Uterus (tissue), 4 donors: Measurements from ENCODE around the gene DENND1A. TPM values are rescaled to one million over a fixed set of nuclear protein-coding genes. Genes with fewer than 3 reads are reported as not detected.
"Not testable (repeated sequence)": the region's sequence is repeated elsewhere in the genome, so short reads cannot be mapped to it uniquely, and the experiment has no call there.

ENCODE experiments used
- DNase-seq, 2 donors: peaks; one replicate each; pipeline ENCODE4 v3.0.0-alpha.2; 2019 to 2020
- H3K27ac ChIP-seq, 2 donors: fragments of 200-600 bp; sonication (generic); 1 replicate in 1 of 2; 2 replicates in 1 of 2; pipeline ENCODE4 v1.5.1; 2016 to 2018
- H3K27me3 ChIP-seq, 2 donors: fragments of 200-600 bp; sonication (generic); one replicate each; pipeline ENCODE4 v1.5.1; 2018 to 2019; ENCODE audit warnings: control low read depth in 1 of 2
- H3K36me3 ChIP-seq, 2 donors: fragments of 200-600 bp; sonication (generic); one replicate each; pipeline ENCODE4 v1.5.1; 2019; ENCODE audit warnings: control low read depth in 1 of 2
- H3K4me1 ChIP-seq, 2 donors: fragments of 200-600 bp; sonication (generic); one replicate each; pipeline ENCODE4 v1.5.1; 2018 to 2019; ENCODE audit warnings: control low read depth in 1 of 2
- H3K4me3 ChIP-seq, 2 donors: fragments of 200-600 bp; sonication (generic); 1 replicate in 1 of 2; 2 replicates in 1 of 2; pipeline ENCODE4 v1.5.1; 2018 to 2019; ENCODE audit warnings: mild to moderate bottlenecking in 1 of 2
- H3K9me3 ChIP-seq, 2 donors: fragments of 200-600 bp; sonication (generic); one replicate each; pipeline ENCODE4 v1.5.1; 2019; ENCODE audit warnings: control low read depth in 1 of 2
- CTCF ChIP-seq, 4 experiments: fragments of 200-600 bp in 2 of 4; fragments of 450-650 bp in 2 of 4; sonication (generic) in 2 of 4; IDR thresholded peaks; one replicate each; pipeline ENCODE4 v1.5.1; 2016 to 2019; ENCODE audit warnings: antibody characterized with exemption in 4 of 4, mild to moderate bottlenecking in 2 of 4, moderate library complexity in 1 of 4
- POLR2A ChIP-seq, 2 donors: fragments of 450-650 bp; IDR thresholded peaks; one replicate each; pipeline ENCODE4 v1.6.1; 2016; ENCODE audit warnings: antibody characterized with exemption in 2 of 2, mild to moderate bottlenecking in 1 of 2, moderate library complexity in 1 of 2
- intact Hi-C: fragments of 100-400 bp; cut with DNase I; formaldehyde crosslinking; loops from one replicate; pipeline ENCODE4 v1.15.1; 2023; ENCODE audit warnings: low total_unique reads
- total RNA-seq, 4 donors: library from RNA; depleted of rRNA in 3 of 4; stranded (reverse); fragments of >200 nt in 3 of 4; gene quantifications; one replicate each; pipeline versions ENCODE4 v1.1.0 to v1.2.4, GENCODE V29; 2014 to 2023
- donor health status: DM: yes; HTN: yes; CAD: no.

DENND1A gene
- total RNA-seq, 4 donors from 2014 or later: 10.8 to 34.5 (median 22.6) TPM

GRCh38 chr9:123922431-123922830 lies 7.5 kb downstream of the DENND1A start:
- Histone ChIP-seq H3K36me3 (no peaks in the 10 kb centered on the region), H3K27ac (no peak overlapping the region), H3K4me3 (no peak overlapping the region), H3K27me3 (no peaks in the 10 kb centered on the region), H3K4me1 (no peaks in the 10 kb centered on the region), H3K9me3 (no peaks in the 10 kb centered on the region)
- intact Hi-C loops: no loop called here
- TF ChIP-seq POLR2A (IDR thresholded peaks at IDR 0.05) (no peak), CTCF (IDR thresholded peaks at IDR 0.05) (no peak)
- no peak for DNase-seq

- TF ChIP-seq CTCF (IDR thresholded peaks at IDR 0.05): no peak
- no peak for TF ChIP-seq POLR2A (IDR thresholded peaks at IDR 0.05)
- intact Hi-C loops: no loop called here
- Histone ChIP-seq H3K4me3 (no peak overlapping the region), H3K9me3 (no peaks in the 10 kb centered on the region), H3K36me3 (no peaks in the 10 kb centered on the region), H3K27me3 (no peaks in the 10 kb centered on the region), H3K4me1 (no peaks in the 10 kb centered on the region), H3K27ac (no peak overlapping the region)
- DNase-seq: no peak
Measured at GRCh38 chr9:123914517-123915196, 15.3 kb downstream of the DENND1A start.

GRCh38 chr9:123912167-123912897 lies 17.6 kb downstream of the DENND1A start:
- TF ChIP-seq CTCF (IDR thresholded peaks at IDR 0.05): no peak
- TF ChIP-seq POLR2A (IDR thresholded peaks at IDR 0.05): no peak
- Histone ChIP-seq H3K27me3 (no peaks in the 10 kb centered on the region), H3K4me1 (no peaks in the 10 kb centered on the region), H3K4me3 (no peak overlapping the region), H3K27ac (no peak overlapping the region), H3K9me3 (no peaks in the 10 kb centered on the region), H3K36me3 (no peaks in the 10 kb centered on the region)
- intact Hi-C loops: no loop called here
- no peak for DNase-seq

- Histone ChIP-seq H3K27me3 (no peaks in the 10 kb centered on the region), H3K36me3 (no peaks in the 10 kb centered on the region), H3K9me3 (no peaks in the 10 kb centered on the region), H3K27ac (no peak overlapping the region), H3K4me1 (no peaks in the 10 kb centered on the region), H3K4me3 (no peak overlapping the region)
- DNase-seq: no peak
- intact Hi-C loops: no loop called here
- TF ChIP-seq CTCF (IDR thresholded peaks at IDR 0.05): no peak
- no peak for TF ChIP-seq POLR2A (IDR thresholded peaks at IDR 0.05)
Measured at GRCh38 chr9:123911024-123911423, 18.9 kb downstream of the DENND1A start.

- H3K36me3 ChIP-seq, H3K9me3 ChIP-seq, H3K27me3 ChIP-seq, intact Hi-C loops, H3K4me3 ChIP-seq, H3K4me1 ChIP-seq, H3K27ac ChIP-seq, DNase-seq: not testable (repeated sequence)
Measured at GRCh38 chr9:123909192-123909591, 20.7 kb downstream of the DENND1A start.

- DNase-seq, intact Hi-C loops, H3K4me3 ChIP-seq, H3K4me1 ChIP-seq, H3K36me3 ChIP-seq, H3K9me3 ChIP-seq, H3K27ac ChIP-seq, H3K27me3 ChIP-seq: not testable (repeated sequence)
Measured at GRCh38 chr9:123903550-123903949, 26.4 kb downstream of the DENND1A start.
